ENCODE data around the gene SP1. TPM values are rescaled to one million over a fixed set of nuclear protein-coding genes. Genes with fewer than 3 reads are reported as not detected.

The SP1 gene
- total RNA-seq, 1 donor from 2014 or later: 34.8 TPM

GRCh38 chr12:53459097-53459496, 79.1 kb downstream of the SP1 start:
- Mint-ChIP-seq H3K27me3 (ENCODE audit: unreplicated experiment) (peaks cover 2% of the 10 kb centered on the region), H3K9me3 (ENCODE audit: unreplicated experiment) (no peaks in the 10 kb centered on the region), H3K27ac (ENCODE audit: unreplicated experiment) (no peak overlapping the region), H3K4me3 (ENCODE audit: unreplicated experiment) (no peak overlapping the region), H3K4me1 (ENCODE audit: low read depth, unreplicated experiment) (peaks cover 10% of the 10 kb centered on the region), H3K36me3 (ENCODE audit: unreplicated experiment) (no peaks in the 10 kb centered on the region)
- no peak for DNase-seq
- TF ChIP-seq CTCF (IDR thresholded peaks at IDR 0.05; ENCODE audit: partially characterized antibody, unreplicated experiment): no peak

GRCh38 chr12:53461059-53461458, 81.1 kb downstream of the SP1 start:
- no peak overlapping the region for H3K27ac Mint-ChIP-seq (ENCODE audit: unreplicated experiment)
- H3K4me1 Mint-ChIP-seq (ENCODE audit: low read depth, unreplicated experiment): peaks cover 3% of the 10 kb centered on the region
- no peaks in the 10 kb centered on the region for H3K36me3 Mint-ChIP-seq (ENCODE audit: unreplicated experiment)
- peaks cover 4% of the 10 kb centered on the region for H3K27me3 Mint-ChIP-seq (ENCODE audit: unreplicated experiment)
- H3K9me3 Mint-ChIP-seq (ENCODE audit: unreplicated experiment): no peaks in the 10 kb centered on the region
- H3K4me3 Mint-ChIP-seq (ENCODE audit: unreplicated experiment): no peak overlapping the region
- no peak for DNase-seq
- no peak for TF ChIP-seq CTCF (IDR thresholded peaks at IDR 0.05; ENCODE audit: partially characterized antibody, unreplicated experiment)

- Mint-ChIP-seq H3K4me1 (ENCODE audit: low read depth, unreplicated experiment) (peaks cover 6% of the 10 kb centered on the region), H3K27ac (ENCODE audit: unreplicated experiment) (no peak overlapping the region), H3K9me3 (ENCODE audit: unreplicated experiment) (no peaks in the 10 kb centered on the region), H3K27me3 (ENCODE audit: unreplicated experiment) (peaks cover 4% of the 10 kb centered on the region), H3K4me3 (ENCODE audit: unreplicated experiment) (no peak overlapping the region), H3K36me3 (ENCODE audit: unreplicated experiment) (no peaks in the 10 kb centered on the region)
- no peak for DNase-seq
- no peak for TF ChIP-seq CTCF (IDR thresholded peaks at IDR 0.05; ENCODE audit: partially characterized antibody, unreplicated experiment)
Measured at GRCh38 chr12:53461591-53461990, 81.6 kb downstream of the SP1 start.

- peaks cover 6% of the 10 kb centered on the region for H3K27me3 Mint-ChIP-seq (ENCODE audit: unreplicated experiment)
- H3K9me3 Mint-ChIP-seq (ENCODE audit: unreplicated experiment): no peaks in the 10 kb centered on the region
- H3K36me3 Mint-ChIP-seq (ENCODE audit: unreplicated experiment): no peaks in the 10 kb centered on the region
- no peak overlapping the region for H3K4me3 Mint-ChIP-seq (ENCODE audit: unreplicated experiment)
- no peak for TF ChIP-seq CTCF (IDR thresholded peaks at IDR 0.05; ENCODE audit: partially characterized antibody, unreplicated experiment)
- no peak for DNase-seq
- H3K4me1 Mint-ChIP-seq (ENCODE audit: low read depth, unreplicated experiment): peaks cover 6% of the 10 kb centered on the region
- no peak overlapping the region for H3K27ac Mint-ChIP-seq (ENCODE audit: unreplicated experiment)
Measured at GRCh38 chr12:53462935-53463334, 83.0 kb downstream of the SP1 start.

GRCh38 chr12:53463802-53464560, 84.0 kb downstream of the SP1 start:
- DNase-seq: no peak
- no peaks in the 10 kb centered on the region for H3K36me3 Mint-ChIP-seq (ENCODE audit: unreplicated experiment)
- no peak overlapping the region for H3K4me3 Mint-ChIP-seq (ENCODE audit: unreplicated experiment)
- TF ChIP-seq CTCF (IDR thresholded peaks at IDR 0.05; ENCODE audit: partially characterized antibody, unreplicated experiment): no peak
- no peak overlapping the region for H3K27ac Mint-ChIP-seq (ENCODE audit: unreplicated experiment)
- H3K9me3 Mint-ChIP-seq (ENCODE audit: unreplicated experiment): no peaks in the 10 kb centered on the region
- H3K27me3 Mint-ChIP-seq (ENCODE audit: unreplicated experiment): peaks cover 4% of the 10 kb centered on the region
- peaks cover 6% of the 10 kb centered on the region for H3K4me1 Mint-ChIP-seq (ENCODE audit: low read depth, unreplicated experiment)
